IPS DF 19.7 (cell line): ENCODE results near the gene E4F1.
A peak's percentile ranks its signal among the peaks of the same experiment; 100 is the strongest.

Experiments
- DNase-seq: peaks from one replicate; pipeline ENCODE4 v3.0.0-alpha.2; 2013; ENCODE audit warnings: low read depth, low spot score

E4F1 gene, protein sequence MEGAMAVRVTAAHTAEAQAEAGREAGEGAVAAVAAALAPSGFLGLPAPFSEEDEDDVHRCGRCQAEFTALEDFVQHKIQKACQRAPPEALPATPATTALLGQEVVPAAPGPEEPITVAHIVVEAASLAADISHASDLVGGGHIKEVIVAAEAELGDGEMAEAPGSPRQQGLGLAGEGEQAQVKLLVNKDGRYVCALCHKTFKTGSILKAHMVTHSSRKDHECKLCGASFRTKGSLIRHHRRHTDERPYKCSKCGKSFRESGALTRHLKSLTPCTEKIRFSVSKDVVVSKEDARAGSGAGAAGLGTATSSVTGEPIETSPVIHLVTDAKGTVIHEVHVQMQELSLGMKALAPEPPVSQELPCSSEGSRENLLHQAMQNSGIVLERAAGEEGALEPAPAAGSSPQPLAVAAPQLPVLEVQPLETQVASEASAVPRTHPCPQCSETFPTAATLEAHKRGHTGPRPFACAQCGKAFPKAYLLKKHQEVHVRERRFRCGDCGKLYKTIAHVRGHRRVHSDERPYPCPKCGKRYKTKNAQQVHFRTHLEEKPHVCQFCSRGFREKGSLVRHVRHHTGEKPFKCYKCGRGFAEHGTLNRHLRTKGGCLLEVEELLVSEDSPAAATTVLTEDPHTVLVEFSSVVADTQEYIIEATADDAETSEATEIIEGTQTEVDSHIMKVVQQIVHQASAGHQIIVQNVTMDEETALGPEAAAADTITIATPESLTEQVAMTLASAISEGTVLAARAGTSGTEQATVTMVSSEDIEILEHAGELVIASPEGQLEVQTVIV

DNA sequence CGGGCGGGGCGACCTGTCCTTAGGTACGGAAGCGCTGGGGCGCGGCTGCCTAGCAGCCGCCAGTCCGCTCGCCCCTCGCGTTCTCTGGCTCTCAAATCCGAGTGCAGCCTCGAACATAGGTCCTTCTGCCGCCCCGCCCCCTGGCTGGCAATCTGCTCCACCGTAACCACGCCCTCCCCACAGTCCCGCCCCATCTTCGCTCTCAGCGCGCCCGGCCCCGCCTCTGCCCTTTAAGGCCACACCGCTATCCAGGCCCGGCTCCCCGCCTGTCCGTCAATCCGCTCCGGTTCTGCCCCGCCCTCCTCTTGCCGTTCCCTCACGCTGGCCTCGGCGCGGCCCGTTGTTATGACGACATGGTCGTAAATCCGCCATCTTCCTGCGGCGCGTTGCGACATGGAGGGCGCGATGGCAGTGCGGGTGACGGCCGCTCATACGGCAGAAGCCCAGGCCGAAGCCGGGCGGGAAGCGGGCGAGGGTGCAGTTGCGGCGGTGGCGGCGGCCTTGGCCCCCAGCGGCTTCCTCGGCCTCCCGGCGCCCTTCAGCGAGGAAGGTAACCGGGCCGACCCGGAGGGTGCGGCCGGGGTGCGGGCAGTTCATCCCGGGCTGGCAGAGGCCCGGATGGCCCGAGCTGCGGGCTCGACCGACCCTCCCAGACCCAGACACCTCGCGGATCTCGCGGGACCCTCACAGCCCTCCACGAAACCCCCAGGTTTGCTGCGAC is at the start of gene E4F1:
Gene E4F1 (plus strand): TSS at position 371 of the 721 bp plus-strand sequence. CDS start 23 bp downstream, at position 394.
- DNase-seq: peak; percentile 98

DNA sequence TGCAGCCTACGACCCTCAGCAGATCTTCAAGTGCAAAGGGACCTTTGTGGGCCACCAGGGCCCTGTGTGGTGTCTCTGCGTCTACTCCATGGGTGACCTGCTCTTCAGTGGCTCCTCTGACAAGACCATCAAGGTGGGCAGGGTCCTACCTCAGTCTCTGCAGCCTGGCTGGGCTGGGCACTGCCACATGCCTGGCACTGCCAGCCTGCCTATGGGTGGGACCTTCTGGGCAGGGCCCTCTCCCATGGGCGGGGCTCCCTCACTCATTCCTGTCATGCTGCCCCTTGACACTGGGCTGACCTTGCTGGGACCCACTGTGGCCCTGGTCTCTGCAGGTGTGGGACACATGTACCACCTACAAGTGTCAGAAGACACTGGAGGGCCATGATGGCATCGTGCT is 49.5 kb upstream of the E4F1 start:
- no peak for DNase-seq

DNA sequence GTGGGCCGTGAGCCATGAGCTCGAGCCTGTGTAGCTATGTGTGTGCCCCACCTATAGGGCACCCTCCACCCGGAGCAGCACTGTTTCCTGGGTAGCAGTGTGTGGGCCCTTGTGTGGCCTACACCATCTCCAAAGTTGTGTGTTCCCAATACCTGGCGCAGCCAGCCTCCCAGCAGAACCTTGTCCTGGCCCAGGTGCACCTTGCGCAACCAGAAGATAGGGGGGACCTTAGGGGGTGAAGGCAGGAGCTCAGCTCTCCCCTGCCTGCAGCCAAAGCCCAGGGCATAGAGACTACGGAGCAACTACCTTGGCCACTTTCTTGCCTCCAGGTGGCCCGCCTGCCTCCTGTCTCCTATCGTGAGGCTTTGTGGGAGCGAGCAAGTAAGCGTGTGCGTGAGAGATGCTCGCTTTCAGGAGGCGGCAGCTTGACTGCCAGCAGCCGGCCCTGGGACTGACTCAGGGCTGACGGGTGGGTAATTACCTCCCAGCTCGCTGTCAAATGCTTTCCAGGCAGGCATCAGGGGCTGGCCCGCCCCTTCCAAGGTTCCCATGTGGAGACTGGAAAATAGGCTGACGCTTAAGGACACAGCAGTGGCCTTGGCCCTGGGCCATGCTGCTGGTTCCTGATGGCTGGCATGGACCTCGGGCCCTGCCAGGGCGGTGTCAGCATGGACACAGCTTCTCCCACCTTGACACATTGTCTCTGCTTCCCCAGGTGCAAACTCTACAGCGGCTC is 48.8 kb upstream of the E4F1 start:
- DNase-seq: no peak

DNA sequence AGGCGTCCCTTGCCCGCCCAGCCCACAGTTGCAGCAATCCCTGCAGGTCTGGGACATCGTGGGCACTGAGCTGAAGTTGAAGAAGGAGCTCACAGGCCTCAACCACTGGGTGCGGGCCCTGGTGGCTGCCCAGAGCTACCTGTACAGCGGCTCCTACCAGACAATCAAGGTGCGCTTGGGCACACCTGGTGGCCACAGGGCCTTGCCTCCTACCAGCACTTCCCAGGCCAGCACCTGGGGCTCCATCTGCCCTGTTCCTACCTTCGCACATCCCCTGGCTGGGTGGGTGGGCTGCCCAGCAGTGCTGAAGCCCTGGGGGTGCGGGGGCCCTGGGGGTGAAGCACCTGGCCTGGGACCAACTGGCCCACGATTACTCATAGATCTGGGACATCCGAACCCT is 47.9 kb upstream of the E4F1 start:
- no peak for DNase-seq

DNA sequence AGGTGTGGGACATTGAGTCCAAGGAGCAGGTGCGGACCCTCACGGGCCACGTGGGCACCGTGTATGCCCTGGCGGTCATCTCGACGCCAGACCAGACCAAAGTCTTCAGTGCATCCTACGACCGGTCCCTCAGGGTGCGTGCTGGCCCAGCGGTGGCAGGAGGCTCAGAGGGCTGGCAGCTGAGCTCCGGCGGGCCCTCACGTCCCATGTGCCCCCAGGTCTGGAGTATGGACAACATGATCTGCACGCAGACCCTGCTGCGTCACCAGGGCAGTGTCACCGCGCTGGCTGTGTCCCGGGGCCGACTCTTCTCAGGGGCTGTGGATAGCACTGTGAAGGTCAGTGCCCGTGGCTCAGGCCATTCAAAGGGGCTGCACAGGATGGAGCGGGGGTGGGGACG is 47.3 kb upstream of the E4F1 start:
- no peak for DNase-seq

DNA sequence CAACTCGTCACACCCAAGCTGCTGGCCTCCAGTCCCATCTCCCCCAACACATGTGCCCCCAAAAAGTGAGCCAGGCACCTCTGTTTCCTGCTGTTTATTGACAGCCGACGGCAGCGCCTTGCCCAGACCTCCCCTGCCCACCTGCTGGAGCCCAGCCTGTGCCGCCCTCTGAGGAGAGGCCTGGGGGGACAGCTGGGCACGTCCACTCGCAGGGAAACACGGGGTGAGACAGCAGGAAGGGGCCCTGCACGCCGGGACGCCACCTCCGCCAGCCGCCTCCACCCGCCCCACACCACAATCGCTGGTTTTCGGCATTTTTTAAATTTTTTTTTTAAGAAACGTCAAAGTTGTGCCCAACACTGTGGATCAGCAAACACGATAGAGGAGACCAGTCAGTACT is 46.3 kb upstream of the E4F1 start:
- DNase-seq: no peak

DNA sequence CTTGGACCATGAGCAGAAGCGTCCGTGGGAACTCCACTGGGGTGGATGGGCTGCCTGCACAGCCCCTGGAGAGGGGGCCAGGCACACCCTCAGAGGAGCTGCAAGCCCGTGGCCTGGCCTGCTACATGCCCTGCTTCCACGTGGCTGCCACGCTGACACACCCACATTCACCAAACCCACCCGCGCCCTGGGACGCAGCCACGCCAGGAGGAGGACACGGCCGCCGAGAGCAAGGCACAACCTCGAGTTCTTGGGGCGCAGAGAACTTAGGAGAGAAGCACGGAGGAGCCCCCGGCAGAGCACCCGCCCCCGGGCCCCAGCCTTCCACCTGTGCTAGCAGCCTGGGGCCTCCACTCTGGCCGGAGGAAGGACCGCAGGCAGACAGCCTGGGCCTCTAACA is 45.8 kb upstream of the E4F1 start:
- DNase-seq: no peak

DNA sequence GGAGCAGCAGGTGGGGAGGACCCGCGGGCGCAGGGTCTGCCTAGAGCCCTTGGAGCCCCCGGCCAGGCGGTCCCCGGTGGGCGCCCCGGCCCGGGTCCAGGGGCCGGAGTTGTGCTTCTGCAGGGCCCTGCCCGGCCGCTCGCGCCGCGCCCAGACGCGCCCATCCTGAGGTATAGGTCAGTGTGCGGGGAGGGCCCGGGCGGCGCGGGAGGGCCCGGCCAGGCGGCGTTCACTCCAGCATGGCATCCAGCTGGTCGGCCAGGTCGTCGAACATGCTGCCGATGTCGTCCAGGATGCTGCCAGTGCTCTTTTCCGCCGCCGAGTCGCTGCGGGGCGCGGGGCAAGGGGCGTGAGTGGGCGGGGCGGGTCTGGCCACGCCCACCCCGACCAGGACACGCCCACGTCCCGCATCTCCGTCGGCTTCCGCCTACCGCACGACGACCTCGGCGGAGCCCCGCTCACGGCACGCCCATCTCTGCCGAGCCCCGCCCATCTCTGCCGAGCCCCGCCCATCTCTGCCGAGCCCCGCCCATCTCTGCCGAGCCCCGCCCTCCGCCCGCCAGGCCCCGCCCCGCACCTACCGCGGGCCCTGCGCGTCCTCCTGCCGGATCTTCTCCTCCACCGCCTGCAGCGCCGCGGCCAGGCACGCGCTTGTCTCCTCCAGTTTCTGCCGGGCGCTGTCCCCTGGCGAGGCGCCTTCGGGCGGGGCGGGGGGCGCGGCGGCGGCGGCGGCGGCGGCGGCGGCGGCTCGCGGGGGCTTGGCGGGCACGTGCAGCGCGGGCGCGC is 44.9 kb upstream of the E4F1 start:
- no peak for DNase-seq

DNA sequence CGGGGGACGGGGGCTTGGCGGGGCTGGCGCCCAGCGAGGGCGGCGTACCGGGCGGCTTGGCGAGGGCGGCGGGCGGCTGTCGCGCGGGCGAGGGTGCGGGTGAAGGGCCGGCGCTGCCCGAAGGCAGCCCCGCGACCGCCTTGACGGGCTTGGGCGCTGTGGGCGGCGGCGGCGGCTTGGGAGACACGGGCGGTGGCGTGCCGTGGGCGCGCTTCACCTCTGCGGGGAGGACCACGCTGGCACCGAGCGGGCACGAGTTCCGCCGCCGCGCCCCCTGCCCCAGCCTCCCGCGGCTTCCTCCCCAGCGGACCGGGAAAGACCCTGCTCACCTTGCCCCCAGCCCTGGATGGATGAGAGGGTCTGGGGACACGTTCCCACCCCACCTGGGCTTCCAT is 44.3 kb upstream of the E4F1 start:
- no peak for DNase-seq

DNA sequence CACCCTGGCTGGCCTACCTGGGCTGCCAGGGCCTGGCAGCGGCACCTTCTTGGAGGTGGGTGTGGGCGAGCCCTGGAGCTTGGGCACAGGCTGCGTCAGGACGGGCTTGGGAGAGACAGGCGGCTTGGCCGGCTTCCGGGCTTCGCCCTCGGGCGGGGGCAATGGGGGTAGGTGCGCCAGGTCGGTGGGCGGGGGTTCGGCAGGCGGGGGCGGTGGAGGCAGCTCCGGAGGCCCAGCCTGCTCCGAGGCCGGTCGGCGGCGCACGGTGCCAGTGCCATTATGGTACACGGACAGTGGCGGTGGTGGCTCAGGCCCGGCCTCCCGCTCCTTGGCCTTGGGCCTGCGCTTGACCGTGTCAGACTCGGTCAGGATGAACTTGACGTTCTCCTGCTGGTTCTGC is 43.8 kb upstream of the E4F1 start:
- no peak for DNase-seq

DNA sequence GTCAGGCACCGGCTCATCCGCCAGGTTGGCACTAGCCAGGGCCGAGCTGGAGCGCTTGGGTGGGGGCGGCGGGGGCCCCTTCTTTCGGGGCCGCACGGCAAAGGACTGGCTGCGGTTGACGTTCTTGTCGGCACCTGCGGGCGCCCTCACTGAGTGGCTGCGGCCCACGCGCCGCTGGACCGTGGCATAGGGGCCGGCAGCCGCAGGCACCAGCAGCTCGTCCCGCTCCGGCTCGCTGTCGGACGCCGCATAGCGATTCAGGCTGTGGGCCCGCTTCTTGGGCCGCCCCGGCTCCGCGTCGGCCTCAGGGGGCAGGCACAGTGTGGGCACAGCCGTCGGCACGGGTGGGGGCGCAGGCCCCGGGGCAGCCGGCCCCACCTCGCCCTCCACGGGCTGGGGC is 42.9 kb upstream of the E4F1 start:
- no peak for DNase-seq

DNA sequence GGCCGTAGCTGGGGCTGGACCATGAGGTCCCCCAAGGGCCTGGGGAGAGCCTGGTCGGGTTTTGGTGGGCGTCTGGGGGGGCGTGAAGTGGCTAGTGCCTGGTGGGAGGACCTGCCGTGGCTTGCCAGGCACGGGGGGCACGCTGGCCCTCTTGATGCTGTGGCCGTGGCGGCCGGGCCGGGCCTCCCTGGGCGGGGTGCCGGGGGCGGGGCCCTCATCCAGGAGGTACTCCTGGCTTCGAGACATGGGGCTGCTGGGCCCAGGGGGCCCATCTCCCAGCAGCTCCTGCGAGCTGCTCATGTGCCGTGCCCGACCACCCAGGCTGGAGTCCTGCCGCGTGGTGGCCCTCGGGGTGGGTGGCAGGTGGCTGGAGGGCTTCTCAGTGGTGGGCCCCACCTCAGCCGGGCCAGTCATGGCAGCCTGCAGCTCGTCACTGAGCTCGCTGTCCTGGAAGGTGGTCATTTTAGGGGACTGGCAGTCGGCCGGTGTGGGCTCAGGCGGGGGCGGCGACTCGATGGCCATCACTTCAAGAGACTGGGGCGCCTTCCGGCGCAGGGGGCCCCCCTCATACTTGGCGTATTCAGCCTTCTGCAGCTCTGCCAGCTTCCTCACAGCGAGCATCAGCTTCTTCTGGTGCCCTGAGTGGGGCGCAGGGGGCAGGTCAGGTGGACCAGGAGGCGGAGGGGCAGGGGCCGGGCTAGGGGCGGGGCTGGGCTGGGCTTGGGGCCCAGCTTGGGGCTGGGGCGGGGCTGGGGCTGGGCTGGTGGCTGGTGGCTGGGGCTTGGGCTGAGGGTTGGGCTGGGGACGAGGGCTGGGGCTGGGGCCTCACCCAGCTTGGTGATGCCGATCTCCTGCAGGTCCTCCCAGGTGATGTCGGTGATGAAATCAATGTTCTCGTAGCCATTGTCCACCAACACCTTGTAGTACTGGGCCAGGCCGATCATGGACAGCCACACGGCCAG is 42.1 kb upstream of the E4F1 start:
- DNase-seq: no peak

DNA sequence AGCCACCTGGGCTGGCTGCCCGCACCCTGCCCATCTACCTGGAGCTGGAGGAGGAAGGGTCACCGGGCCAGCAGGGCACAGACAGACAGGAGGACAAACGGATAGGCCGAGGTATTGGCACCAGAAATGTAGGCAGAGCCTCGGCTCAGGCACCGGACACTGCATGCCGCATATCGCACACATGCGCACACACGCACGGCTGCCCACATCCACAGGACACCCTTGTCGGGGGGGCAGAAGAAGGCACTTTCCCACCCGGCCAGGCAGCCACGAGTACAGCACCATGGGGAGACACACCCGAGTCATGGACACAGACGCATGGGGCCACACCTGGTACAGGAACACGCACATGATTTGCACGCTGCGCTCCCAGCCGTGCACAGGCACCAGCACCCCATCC is 41.4 kb upstream of the E4F1 start:
- no peak for DNase-seq

DNA sequence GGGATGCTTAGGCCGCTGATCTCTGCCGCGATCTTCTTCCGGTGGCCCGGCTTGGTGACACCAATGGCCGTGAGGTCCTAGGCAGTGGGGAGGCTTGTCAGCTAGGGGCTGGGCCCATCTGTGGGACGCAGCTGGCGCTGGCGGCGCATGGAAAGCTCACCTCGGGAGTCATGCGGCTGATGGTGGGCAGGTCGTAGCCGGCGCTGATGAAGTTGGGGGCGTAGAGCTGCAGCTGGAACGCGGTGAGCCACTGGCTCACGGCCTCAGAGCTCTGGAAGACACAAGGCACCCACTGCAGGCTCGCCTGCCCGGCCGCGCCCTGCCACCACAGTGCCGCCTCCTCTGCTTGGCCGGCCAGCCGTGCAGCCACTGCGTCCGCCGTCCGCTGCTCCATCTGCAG is 39.7 kb upstream of the E4F1 start:
- DNase-seq: no peak

DNA sequence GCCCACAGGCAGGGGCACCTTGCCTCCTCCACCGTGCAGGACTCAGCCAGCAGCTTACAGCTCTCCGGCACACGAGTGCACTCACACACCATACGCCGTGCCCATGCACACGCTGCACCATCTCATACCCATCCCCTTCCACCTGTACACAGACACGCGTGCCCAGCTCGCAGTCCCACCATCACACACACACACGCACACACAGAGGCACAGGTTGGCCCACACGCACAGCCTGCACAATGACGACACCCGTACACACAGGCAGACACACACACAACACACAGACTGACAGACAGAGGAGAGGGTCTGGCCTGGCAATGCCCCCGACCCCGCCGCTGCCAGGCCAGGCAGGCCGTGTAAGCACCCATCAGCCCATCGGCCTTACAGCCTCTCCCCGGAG is 39.0 kb upstream of the E4F1 start:
- DNase-seq: no peak

DNA sequence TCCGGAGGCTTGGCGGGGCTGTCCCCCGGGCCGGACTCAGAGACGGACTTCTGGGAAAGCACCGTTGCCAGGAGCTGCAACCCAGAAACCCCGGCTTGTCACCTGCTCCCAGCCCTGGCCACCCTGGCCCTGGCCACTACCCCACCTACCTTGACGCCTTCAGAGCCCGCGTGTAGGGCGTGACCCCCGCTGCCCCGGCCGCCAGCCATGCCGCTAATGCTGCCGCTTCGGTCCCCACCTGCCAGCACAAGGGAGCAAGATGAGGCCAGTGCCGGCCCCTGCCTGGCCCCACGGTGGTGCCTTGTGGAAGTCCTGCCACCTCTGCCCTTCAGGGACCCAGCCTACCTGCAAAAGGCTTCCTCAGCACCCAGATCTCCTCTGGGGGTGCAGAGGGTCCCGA is 38.4 kb upstream of the E4F1 start:
- no peak for DNase-seq

DNA sequence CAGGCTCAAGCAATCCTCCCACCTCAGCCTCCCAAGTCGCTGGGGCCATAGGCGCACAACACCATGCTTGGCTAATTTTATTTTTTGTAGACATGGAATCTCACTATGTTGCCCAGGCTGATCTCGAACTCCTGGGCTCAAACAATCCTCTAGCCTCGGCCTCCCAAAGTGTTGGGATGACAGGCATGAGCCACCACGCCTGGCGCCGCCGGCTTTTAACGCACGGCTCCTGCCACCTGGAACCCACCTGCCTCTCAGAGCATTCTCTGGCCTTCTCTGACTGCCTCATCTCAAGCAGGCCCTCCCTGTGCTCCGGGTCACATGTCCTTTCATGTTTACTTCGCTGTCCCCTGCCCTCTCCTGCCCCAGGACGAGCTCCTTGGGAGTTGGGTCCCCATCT is 37.3 kb upstream of the E4F1 start:
- no peak for DNase-seq

DNA sequence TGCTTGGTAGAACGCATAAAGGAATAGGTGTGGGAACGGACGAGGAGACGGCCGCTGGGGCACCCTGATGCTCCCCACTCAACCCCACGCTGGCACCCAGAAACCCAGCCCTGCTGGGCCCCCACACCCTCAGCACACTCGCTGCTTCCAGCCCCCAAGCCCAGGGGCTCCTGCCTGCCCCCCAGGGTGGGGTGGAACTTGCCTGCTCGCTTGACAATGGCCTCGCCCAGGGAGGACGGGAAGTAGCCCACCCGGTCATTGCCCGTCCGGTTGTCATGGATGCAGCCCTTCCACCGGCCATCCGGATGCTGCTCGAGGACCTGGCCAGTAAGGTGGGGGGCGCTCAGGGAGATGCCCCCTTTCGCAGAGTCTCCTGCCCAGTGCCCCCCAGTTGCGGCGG is 36.9 kb upstream of the E4F1 start:
- no peak for DNase-seq

DNA sequence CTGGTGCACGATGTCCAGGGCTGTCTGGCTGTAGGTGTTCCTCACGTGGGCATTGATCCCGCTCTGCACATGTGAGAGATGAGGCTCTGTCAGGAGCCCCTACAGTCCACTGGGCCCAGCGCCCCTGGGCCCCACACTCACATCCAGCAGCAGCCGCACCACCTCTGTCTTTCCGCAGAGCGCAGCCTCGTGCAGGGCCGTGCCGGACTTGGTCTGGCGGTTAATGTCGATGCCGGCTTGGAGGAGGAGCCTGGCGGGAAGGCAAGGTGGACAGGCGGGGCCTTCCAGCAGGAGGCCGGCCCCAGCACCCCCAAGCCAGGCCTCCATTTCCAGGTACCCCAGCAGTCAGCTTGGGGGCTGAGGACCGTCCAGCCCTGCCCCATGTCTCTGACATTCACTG is 36.2 kb upstream of the E4F1 start:
- no peak for DNase-seq

DNA sequence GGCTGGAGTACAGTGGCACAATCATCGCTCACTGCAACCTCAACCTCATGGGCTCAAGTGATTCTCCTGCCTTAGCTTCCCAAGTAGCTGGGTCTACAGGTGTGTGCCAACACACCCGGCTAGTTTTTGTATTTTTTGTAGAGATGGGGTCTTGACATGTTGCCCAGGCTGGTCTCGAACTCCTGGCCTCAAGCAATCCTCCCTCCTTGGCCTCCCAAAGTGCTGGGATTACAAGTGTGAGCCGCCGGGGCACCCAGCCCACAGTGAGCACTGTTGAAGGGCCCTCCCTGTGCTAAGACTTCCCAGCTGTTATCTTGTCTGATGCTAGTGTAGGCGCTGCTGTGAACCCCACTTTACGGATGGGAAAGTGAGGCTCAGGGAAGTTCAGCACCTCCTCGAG is 35.0 kb upstream of the E4F1 start:
- DNase-seq: no peak
